WTC11 (cell line): ENCODE results near the gene DEFB113.

Experiments
- ATF1 ChIP-seq: sonication (generic); formaldehyde crosslinking; IDR thresholded peaks from 2 replicates; pipeline ENCODE4 v1.8.1; 2023; ENCODE audit warnings: mild to moderate bottlenecking, moderate library complexity, missing genetic modification reagents
- IRF2 ChIP-seq: sonication (generic); formaldehyde crosslinking; IDR thresholded peaks from 2 replicates; pipeline ENCODE4 v1.8.0; 2022; ENCODE audit warnings: low read depth, missing genetic modification reagents, borderline replicate concordance
- TP53 ChIP-seq: sonication (generic); formaldehyde crosslinking; IDR thresholded peaks from 2 replicates; pipeline ENCODE4 v1.8.1; 2023; ENCODE audit warnings: mild to moderate bottlenecking, missing genetic modification reagents
- ZNF416 ChIP-seq: fragments of 250-450 bp; sonication (Bioruptor Pico); IDR thresholded peaks from 2 replicates; pipeline ENCODE4 v1.9.0; 2021; ENCODE audit warnings: mild to moderate bottlenecking, inconsistent platforms
- TF ChIP-seq, protein P1 (sequence below): sonication (generic); formaldehyde crosslinking; IDR thresholded peaks from 2 replicates; pipeline ENCODE4 v1.8.0; 2022; ENCODE audit warnings: mild to moderate bottlenecking, missing genetic modification reagents
- TF ChIP-seq, protein P2 (sequence below): fragments of 200-600 bp; IDR thresholded peaks from 2 replicates; pipeline ENCODE4 v1.8.0; 2022; ENCODE audit warnings: antibody characterized with exemption

DNA sequence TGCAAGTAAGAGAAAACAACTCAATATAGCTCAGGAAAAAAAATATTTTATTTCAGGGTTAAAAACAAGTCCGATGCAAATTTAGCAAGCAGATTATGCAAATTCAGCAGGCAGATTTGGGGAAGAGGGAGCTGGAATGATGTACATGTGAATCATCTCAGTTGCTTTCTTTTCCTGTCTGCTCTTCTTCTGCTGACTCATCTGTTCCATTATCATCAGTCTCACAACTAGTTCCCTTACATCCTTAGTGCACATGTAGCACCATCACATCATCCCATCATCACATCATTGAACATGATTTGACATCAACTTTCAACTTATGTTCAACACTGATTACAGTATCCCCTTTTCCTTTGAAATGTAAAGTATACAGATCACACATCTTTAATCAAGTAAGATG, 11.5 kb upstream of the DEFB113 start:
- TF ChIP-seq, protein P1, sequence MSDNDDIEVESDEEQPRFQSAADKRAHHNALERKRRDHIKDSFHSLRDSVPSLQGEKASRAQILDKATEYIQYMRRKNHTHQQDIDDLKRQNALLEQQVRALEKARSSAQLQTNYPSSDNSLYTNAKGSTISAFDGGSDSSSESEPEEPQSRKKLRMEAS (CRISPR knock-in tag) = no peak
- no peak for TF ChIP-seq ZNF416 (CRISPR knock-in tag)
- no peak for TF ChIP-seq IRF2 (CRISPR knock-in tag)
- TF ChIP-seq, protein P2, sequence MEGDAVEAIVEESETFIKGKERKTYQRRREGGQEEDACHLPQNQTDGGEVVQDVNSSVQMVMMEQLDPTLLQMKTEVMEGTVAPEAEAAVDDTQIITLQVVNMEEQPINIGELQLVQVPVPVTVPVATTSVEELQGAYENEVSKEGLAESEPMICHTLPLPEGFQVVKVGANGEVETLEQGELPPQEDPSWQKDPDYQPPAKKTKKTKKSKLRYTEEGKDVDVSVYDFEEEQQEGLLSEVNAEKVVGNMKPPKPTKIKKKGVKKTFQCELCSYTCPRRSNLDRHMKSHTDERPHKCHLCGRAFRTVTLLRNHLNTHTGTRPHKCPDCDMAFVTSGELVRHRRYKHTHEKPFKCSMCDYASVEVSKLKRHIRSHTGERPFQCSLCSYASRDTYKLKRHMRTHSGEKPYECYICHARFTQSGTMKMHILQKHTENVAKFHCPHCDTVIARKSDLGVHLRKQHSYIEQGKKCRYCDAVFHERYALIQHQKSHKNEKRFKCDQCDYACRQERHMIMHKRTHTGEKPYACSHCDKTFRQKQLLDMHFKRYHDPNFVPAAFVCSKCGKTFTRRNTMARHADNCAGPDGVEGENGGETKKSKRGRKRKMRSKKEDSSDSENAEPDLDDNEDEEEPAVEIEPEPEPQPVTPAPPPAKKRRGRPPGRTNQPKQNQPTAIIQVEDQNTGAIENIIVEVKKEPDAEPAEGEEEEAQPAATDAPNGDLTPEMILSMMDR = no peak
- TF ChIP-seq TP53 = no peak
- no peak for TF ChIP-seq ATF1 (CRISPR knock-in tag)
